Measurements from ENCODE around the gene MAPK8IP3.

The MAPK8IP3 gene

GRCh38 chr16:1818204-1818872 lies 112.3 kb downstream of the MAPK8IP3 start:
- no peak for DNase-seq

GRCh38 chr16:1818873-1819525 lies 113.0 kb downstream of the MAPK8IP3 start:
- no peak for DNase-seq

GRCh38 chr16:1819611-1820010 lies 113.6 kb downstream of the MAPK8IP3 start:
- DNase-seq, result no peak
